Activated CD4-positive, CD25-positive, alpha-beta regulatory T cell treated with anti-CD3 and anti-CD28 coated beads, Interleukin-2, amount 50 U/mL, for 16 hours (primary cell): ENCODE results near the gene PPP1R14C.

Experiments
- DNase-seq: peaks from one replicate; pipeline ENCODE4 v3.0.0-alpha.2; 2020; ENCODE audit warnings: low read depth, low spot score

PPP1R14C gene

GRCh38 chr6:150248300-150248699 is 105.5 kb downstream of the PPP1R14C start:
- no peak for DNase-seq

GRCh38 chr6:150249261-150249660 is 106.4 kb downstream of the PPP1R14C start:
- DNase-seq, result no peak

- no peak for DNase-seq
Measured at GRCh38 chr6:150250826-150251225, 108.0 kb downstream of the PPP1R14C start.

GRCh38 chr6:150251566-150252186 is 108.8 kb downstream of the PPP1R14C start:
- no peak for DNase-seq

GRCh38 chr6:150252714-150253444 is 110.0 kb downstream of the PPP1R14C start:
- no peak for DNase-seq

GRCh38 chr6:150253489-150253888 is 110.6 kb downstream of the PPP1R14C start:
- DNase-seq, result no peak

GRCh38 chr6:150254770-150255169 is 111.9 kb downstream of the PPP1R14C start:
- no peak for DNase-seq

GRCh38 chr6:150255840-150256239 is 113.0 kb downstream of the PPP1R14C start:
- no peak for DNase-seq

GRCh38 chr6:150256618-150257272 is 113.9 kb downstream of the PPP1R14C start:
- no peak for DNase-seq

GRCh38 chr6:150258381-150258780 is 115.5 kb downstream of the PPP1R14C start:
- DNase-seq, result no peak

GRCh38 chr6:150260931-150261330 is 118.1 kb downstream of the PPP1R14C start:
- no peak for DNase-seq

GRCh38 chr6:150261997-150262697 is 119.3 kb downstream of the PPP1R14C start:
- no peak for DNase-seq

- DNase-seq, result no peak
Measured at GRCh38 chr6:150263765-150264404, 121.0 kb downstream of the PPP1R14C start.

- DNase-seq, result no peak
Measured at GRCh38 chr6:150266309-150266708, 123.5 kb downstream of the PPP1R14C start.

- DNase-seq, result no peak
Measured at GRCh38 chr6:150266963-150267685, 124.3 kb downstream of the PPP1R14C start.

GRCh38 chr6:150267686-150268561 is 125.1 kb downstream of the PPP1R14C start:
- no peak for DNase-seq

GRCh38 chr6:150269130-150269856 is 126.4 kb downstream of the PPP1R14C start:
- DNase-seq, result no peak

- no peak for DNase-seq
Measured at GRCh38 chr6:150269857-150270223, 127.0 kb downstream of the PPP1R14C start.

- DNase-seq, result no peak
Measured at GRCh38 chr6:150270330-150271052, 127.6 kb downstream of the PPP1R14C start.
